GM12878 (cell line): ENCODE measurements around the gene RPL10. TPM values are rescaled to one million over a fixed set of nuclear protein-coding genes. Genes with fewer than 3 reads are reported as not detected.

Experiments used
- BACH1 ChIP-seq: fragments of 450-650 bp; IDR thresholded peaks from 2 replicates; pipeline ENCODE4 v1.6.1; 2017; ENCODE audit warnings: mild to moderate bottlenecking, borderline replicate concordance
- BRCA1 ChIP-seq: IDR thresholded peaks from 2 replicates; pipeline ENCODE4 v1.6.1; 2011; ENCODE audit warnings: low read depth, low read length, improper control_type of control experiment
- EP300 ChIP-seq, 2 experiments: fragments of 150-350 bp in 1 of 2; IDR thresholded peaks; 2 replicates each; pipeline ENCODE4 v1.6.1; 2011 to 2012; ENCODE audit warnings: low read depth in 2 of 2, low read length in 2 of 2, borderline replicate concordance in 1 of 2, improper control_type of control experiment in 1 of 2, inconsistent platforms in 1 of 2; ENCODE audit not compliant: control insufficient read depth in 1 of 2
- ESRRA ChIP-seq: IDR thresholded peaks from 2 replicates; pipeline ENCODE4 v1.6.1; 2012; ENCODE audit warnings: mild to moderate bottlenecking, low read length, improper control_type of control experiment
- GATAD2B ChIP-seq: fragments of 450-650 bp; conservative IDR thresholded peaks from 2 replicates; pipeline ENCODE4 v1.6.1; 2017; ENCODE audit warnings: low read depth, mild to moderate bottlenecking, moderate library complexity
- IKZF1 ChIP-seq: fragments of 450-650 bp; conservative IDR thresholded peaks from 2 replicates; pipeline ENCODE4 v1.6.1; 2017; ENCODE audit warnings: antibody characterized with exemption, mild to moderate bottlenecking
- NFIC ChIP-seq: IDR thresholded peaks from 2 replicates; pipeline ENCODE4 v1.6.1; 2012; ENCODE audit warnings: low read depth, mild to moderate bottlenecking, inconsistent platforms, low read length, moderate library complexity
- NR2F1 ChIP-seq: fragments of 450-650 bp; conservative IDR thresholded peaks from 2 replicates; pipeline ENCODE4 v1.6.1; 2017; ENCODE audit warnings: mild to moderate bottlenecking
- NRF1 ChIP-seq: conservative IDR thresholded peaks from 2 replicates; pipeline ENCODE4 v1.6.1; 2011; ENCODE audit warnings: mild to moderate bottlenecking, low read depth, low read length, improper control_type of control experiment
- POU2F2 ChIP-seq: IDR thresholded peaks from 3 replicates; pipeline ENCODE4 v1.6.1; 2011; ENCODE audit warnings: low read depth, mild to moderate bottlenecking, low read length, borderline replicate concordance
- RBBP5 ChIP-seq: fragments of 200-600 bp; sonication (generic); conservative IDR thresholded peaks from 2 replicates; pipeline ENCODE4 v1.6.1; 2016
- SMAD1 ChIP-seq: fragments of 450-650 bp; IDR thresholded peaks from 2 replicates; pipeline ENCODE4 v1.6.1; 2018; ENCODE audit warnings: mild to moderate bottlenecking, low read depth; ENCODE audit not compliant: partially characterized antibody
- TARDBP ChIP-seq: IDR thresholded peaks from 2 replicates; pipeline ENCODE4 v1.6.1; 2016; ENCODE audit warnings: borderline replicate concordance
- YBX1 ChIP-seq: fragments of 450-650 bp; IDR thresholded peaks from 2 replicates; pipeline ENCODE4 v1.6.1; 2016; ENCODE audit warnings: antibody characterized with exemption
- ZNF24 ChIP-seq: fragments of 450-650 bp; IDR thresholded peaks from 2 replicates; pipeline ENCODE4 v1.6.1; 2017; ENCODE audit warnings: antibody characterized with exemption, mild to moderate bottlenecking
- ZSCAN29 ChIP-seq: fragments of 450-650 bp; IDR thresholded peaks from 2 replicates; pipeline ENCODE4 v1.6.1; 2017; ENCODE audit warnings: mild to moderate bottlenecking, moderate library complexity
- polyA plus RNA-seq, 11 experiments: library from polyadenylated mRNA; depleted of rRNA in 4 of 11; unstranded in 6 of 11; stranded (reverse) in 5 of 11; fragments of >200 nt; fragmentation: Nextera tagmentation in 4 of 11; fragmentation: Illumina TruSeq in 1 of 11; extraction: Ambion mirVana in 4 of 11; extraction: Trizol in 1 of 11; gene quantifications; 1 replicate in 1 of 11; 2 replicates in 10 of 11; pipeline versions ENCODE4 v1.2.1 to v1.2.3, GENCODE V29; 2011 to 2016; ENCODE audit warnings: inconsistent platforms in 2 of 11, missing spikeins in 2 of 11, low read depth in 1 of 11
- total RNA-seq, 4 experiments: library from RNA; depleted of rRNA in 3 of 4; stranded (reverse); fragments of >200 nt in 3 of 4; fragmentation: Illumina TruSeq in 1 of 4; extraction: Trizol in 1 of 4; gene quantifications; 2 replicates each; pipeline versions ENCODE4 v1.2.1 to v1.2.3, GENCODE V29; 2013 to 2021
- TF ChIP-seq, protein P1 (sequence below): fragments of 450-650 bp; formaldehyde crosslinking; IDR thresholded peaks from 2 replicates; pipeline ENCODE4 v1.5.0; 2022; ENCODE audit warnings: mild to moderate bottlenecking, missing genetic modification characterization
- TF ChIP-seq, protein P2 (sequence below): IDR thresholded peaks from 2 replicates; pipeline ENCODE4 v1.6.1; 2012; ENCODE audit warnings: low read depth, low read length, improper control_type of control experiment
- TF ChIP-seq, protein P3 (sequence below): fragments of 450-650 bp; IDR thresholded peaks from 2 replicates; pipeline ENCODE4 v1.6.1; 2017; ENCODE audit warnings: mild to moderate bottlenecking
- TF ChIP-seq, protein P4 (sequence below): fragments of 150-350 bp; IDR thresholded peaks from 2 replicates; pipeline ENCODE4 v1.6.1; 2014; ENCODE audit warnings: mild to moderate bottlenecking, low read depth, low read length

RPL10 gene
- total and polyA plus RNA-seq, 10 of the 15 experiments (the other 5 are each of a cell fraction or from before 2014, with no cell fraction given) = 1,938 to 7,222 (median 4,494) TPM

- TF ChIP-seq, protein P1, sequence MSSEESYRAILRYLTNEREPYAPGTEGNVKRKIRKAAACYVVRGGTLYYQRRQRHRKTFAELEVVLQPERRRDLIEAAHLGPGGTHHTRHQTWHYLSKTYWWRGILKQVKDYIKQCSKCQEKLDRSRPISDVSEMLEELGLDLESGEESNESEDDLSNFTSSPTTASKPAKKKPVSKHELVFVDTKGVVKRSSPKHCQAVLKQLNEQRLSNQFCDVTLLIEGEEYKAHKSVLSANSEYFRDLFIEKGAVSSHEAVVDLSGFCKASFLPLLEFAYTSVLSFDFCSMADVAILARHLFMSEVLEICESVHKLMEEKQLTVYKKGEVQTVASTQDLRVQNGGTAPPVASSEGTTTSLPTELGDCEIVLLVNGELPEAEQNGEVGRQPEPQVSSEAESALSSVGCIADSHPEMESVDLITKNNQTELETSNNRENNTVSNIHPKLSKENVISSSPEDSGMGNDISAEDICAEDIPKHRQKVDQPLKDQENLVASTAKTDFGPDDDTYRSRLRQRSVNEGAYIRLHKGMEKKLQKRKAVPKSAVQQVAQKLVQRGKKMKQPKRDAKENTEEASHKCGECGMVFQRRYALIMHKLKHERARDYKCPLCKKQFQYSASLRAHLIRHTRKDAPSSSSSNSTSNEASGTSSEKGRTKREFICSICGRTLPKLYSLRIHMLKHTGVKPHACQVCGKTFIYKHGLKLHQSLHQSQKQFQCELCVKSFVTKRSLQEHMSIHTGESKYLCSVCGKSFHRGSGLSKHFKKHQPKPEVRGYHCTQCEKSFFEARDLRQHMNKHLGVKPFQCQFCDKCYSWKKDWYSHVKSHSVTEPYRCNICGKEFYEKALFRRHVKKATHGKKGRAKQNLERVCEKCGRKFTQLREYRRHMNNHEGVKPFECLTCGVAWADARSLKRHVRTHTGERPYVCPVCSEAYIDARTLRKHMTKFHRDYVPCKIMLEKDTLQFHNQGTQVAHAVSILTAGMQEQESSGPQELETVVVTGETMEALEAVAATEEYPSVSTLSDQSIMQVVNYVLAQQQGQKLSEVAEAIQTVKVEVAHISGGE (CRISPR knock-in tag) = no peak
- TF ChIP-seq YBX1 (no peak), IKZF1 (peak; percentile 42; the same call in 1 of the 2 replicates), SMAD1 (no peak), NFIC (no peak), GATAD2B (peak; percentile 75), BACH1 (no peak), EP300 (IDR thresholded peaks at IDR 0.05; ENCODE audit: borderline replicate concordance in 1 of 2, control insufficient read depth in 1 of 2, low read depth in 2 of 2, low read length in 2 of 2) (no peak), ESRRA (no peak), NRF1 (no peak), TARDBP (0 out of 2 replicates have a peak, but pooled peaks have one; percentile 29), BRCA1 (no peak), NR2F1 (0 out of 2 replicates have a peak, but pooled peaks have one; percentile 25), RBBP5 (no peak), ZNF24 (no peak), ZSCAN29 (peak; percentile 49; the same call in 1 of the 2 replicates), POU2F2 (no peak)
- TF ChIP-seq, protein P2, sequence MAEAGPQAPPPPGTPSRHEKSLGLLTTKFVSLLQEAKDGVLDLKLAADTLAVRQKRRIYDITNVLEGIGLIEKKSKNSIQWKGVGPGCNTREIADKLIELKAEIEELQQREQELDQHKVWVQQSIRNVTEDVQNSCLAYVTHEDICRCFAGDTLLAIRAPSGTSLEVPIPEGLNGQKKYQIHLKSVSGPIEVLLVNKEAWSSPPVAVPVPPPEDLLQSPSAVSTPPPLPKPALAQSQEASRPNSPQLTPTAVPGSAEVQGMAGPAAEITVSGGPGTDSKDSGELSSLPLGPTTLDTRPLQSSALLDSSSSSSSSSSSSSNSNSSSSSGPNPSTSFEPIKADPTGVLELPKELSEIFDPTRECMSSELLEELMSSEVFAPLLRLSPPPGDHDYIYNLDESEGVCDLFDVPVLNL = no peak
- TF ChIP-seq, protein P3, sequence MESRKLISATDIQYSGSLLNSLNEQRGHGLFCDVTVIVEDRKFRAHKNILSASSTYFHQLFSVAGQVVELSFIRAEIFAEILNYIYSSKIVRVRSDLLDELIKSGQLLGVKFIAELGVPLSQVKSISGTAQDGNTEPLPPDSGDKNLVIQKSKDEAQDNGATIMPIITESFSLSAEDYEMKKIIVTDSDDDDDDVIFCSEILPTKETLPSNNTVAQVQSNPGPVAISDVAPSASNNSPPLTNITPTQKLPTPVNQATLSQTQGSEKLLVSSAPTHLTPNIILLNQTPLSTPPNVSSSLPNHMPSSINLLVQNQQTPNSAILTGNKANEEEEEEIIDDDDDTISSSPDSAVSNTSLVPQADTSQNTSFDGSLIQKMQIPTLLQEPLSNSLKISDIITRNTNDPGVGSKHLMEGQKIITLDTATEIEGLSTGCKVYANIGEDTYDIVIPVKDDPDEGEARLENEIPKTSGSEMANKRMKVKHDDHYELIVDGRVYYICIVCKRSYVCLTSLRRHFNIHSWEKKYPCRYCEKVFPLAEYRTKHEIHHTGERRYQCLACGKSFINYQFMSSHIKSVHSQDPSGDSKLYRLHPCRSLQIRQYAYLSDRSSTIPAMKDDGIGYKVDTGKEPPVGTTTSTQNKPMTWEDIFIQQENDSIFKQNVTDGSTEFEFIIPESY = no peak
- TF ChIP-seq, protein P4, sequence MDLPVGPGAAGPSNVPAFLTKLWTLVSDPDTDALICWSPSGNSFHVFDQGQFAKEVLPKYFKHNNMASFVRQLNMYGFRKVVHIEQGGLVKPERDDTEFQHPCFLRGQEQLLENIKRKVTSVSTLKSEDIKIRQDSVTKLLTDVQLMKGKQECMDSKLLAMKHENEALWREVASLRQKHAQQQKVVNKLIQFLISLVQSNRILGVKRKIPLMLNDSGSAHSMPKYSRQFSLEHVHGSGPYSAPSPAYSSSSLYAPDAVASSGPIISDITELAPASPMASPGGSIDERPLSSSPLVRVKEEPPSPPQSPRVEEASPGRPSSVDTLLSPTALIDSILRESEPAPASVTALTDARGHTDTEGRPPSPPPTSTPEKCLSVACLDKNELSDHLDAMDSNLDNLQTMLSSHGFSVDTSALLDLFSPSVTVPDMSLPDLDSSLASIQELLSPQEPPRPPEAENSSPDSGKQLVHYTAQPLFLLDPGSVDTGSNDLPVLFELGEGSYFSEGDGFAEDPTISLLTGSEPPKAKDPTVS = no peak
These were observed 39.0 kb downstream of the RPL10 start, which contains the start of gene GDI1 (continued) for GRCh38 chrX:154436983-154437752.
